Adipocyte (in vitro differentiated cells): ENCODE measurements around the gene PLEKHG1.

Experiments used
- DNase-seq: peaks from one replicate; pipeline ENCODE4 v3.0.0-alpha.2; 2015; ENCODE audit warnings: low read depth
- H3K27me3 ChIP-seq: replicated peaks from 2 replicates; pipeline ENCODE4 v1.7.0; 2013; ENCODE audit warnings: mild to moderate bottlenecking, low read length, moderate library complexity; ENCODE audit not compliant: control insufficient read depth, insufficient read depth
- H3K36me3 ChIP-seq: 2 replicates; pipeline ENCODE4 v1.7.0; 2013; ENCODE audit warnings: low read length, mild to moderate bottlenecking, moderate library complexity; ENCODE audit not compliant: control insufficient read depth, insufficient read depth, severe bottlenecking
- H3K4me1 ChIP-seq: 2 replicates; pipeline ENCODE4 v1.7.0; 2013; ENCODE audit warnings: mild to moderate bottlenecking, low read length, moderate library complexity; ENCODE audit not compliant: control insufficient read depth, insufficient read depth
- H3K4me3 ChIP-seq: 2 replicates; pipeline ENCODE4 v1.7.0; 2013; ENCODE audit warnings: mild to moderate bottlenecking, low read length, moderate library complexity
- H3K9ac ChIP-seq: 2 replicates; pipeline ENCODE4 v1.7.0; 2013; ENCODE audit warnings: mild to moderate bottlenecking, low read length, moderate library complexity
- H3K9me3 ChIP-seq: 2 replicates; pipeline ENCODE4 v1.7.0; 2013; ENCODE audit warnings: mild to moderate bottlenecking, low read length, moderate library complexity; ENCODE audit not compliant: control insufficient read depth

Gene PLEKHG1

DNA sequence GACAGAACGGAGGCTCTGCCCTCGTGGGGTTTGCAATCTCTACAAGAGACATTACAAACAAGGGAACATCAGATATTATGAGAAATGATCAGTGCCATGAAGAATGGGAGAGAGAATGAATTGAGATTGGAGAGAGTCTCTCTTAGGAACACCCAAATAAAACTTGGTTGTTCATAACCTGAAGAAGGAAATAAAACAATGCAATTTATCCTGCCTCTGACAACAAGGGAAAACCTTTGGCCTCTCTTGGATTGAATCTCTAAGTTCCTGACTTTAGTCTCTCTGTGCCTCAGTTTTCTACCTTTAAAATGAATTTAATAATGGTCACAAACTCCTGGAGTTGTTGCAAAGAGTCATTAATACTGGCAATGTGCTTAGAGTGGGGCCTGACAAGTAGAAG is 21.1 kb downstream of the PLEKHG1 start:
- Histone ChIP-seq H3K4me3 (no peak overlapping the region), H3K27me3 (peaks cover 3% of the 10 kb centered on the region), H3K9me3 (no peaks in the 10 kb centered on the region), H3K36me3 (no peaks in the 10 kb centered on the region), H3K9ac (no peak overlapping the region), H3K4me1 (no peaks in the 10 kb centered on the region)
- DNase-seq, result no peak

GRCh38 chr6:150622476-150622875 is 22.8 kb downstream of the PLEKHG1 start:
- H3K9ac ChIP-seq, result no peak overlapping the region
- no peak for DNase-seq
- peaks cover under 1% of the 10 kb centered on the region for H3K4me1 ChIP-seq
- no peaks in the 10 kb centered on the region for H3K36me3 ChIP-seq
- H3K9me3 ChIP-seq, result no peaks in the 10 kb centered on the region
- H3K4me3 ChIP-seq, result no peak overlapping the region
- no peaks in the 10 kb centered on the region for H3K27me3 ChIP-seq

- Histone ChIP-seq H3K4me1 (peaks cover 5% of the 10 kb centered on the region), H3K36me3 (no peaks in the 10 kb centered on the region), H3K9me3 (no peaks in the 10 kb centered on the region), H3K9ac (no peak overlapping the region), H3K4me3 (no peak overlapping the region), H3K27me3 (no peaks in the 10 kb centered on the region)
- no peak for DNase-seq
Observed at GRCh38 chr6:150622941-150623874, 23.5 kb downstream of the PLEKHG1 start.

DNA sequence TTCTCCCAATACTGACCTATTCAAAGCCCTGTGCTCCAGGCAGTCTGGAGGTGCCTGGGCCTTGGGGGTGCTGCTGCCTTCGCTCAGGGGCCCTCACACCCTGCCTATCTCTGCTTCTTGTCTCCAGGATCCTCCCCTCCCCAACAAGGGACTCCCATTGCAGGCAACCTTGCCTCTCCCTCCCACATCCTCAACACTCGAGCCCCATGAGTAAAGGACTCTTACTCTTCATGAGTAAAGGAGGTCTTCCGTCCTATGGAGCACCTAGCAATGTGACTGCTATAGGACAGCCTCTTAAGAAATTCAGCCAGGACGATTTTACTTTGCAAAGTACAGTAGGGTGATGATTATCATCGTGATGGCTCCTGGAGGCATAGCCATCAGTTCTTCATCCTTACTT is 24.5 kb downstream of the PLEKHG1 start:
- Histone ChIP-seq H3K9me3 (no peaks in the 10 kb centered on the region), H3K4me3 (no peak overlapping the region), H3K4me1 (peaks cover 5% of the 10 kb centered on the region), H3K9ac (no peak overlapping the region), H3K36me3 (no peaks in the 10 kb centered on the region), H3K27me3 (no peaks in the 10 kb centered on the region)
- DNase-seq, result no peak

DNA sequence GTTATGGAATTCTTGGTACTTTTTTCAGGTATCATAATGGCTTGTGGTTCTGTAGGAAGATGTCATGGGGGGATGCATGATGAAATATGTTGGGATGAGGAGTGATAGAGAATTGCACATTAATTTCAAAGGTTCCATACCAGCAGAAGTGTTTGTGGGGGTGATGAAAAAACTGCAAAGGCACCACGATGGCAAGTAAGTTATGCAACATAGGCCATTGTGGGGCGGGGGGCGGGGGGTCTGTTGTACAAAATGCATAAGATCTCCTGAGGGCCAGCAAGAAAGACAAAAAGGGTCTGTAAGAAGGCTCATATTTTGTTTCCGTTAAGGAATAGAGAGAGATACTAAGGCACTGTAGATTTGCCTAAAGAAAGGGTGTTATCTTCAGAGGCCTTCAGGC is 26.2 kb downstream of the PLEKHG1 start:
- no peak overlapping the region for H3K9ac ChIP-seq
- H3K27me3 ChIP-seq, result peaks cover 8% of the 10 kb centered on the region
- H3K4me1 ChIP-seq, result peaks cover 5% of the 10 kb centered on the region
- no peak for DNase-seq
- no peaks in the 10 kb centered on the region for H3K9me3 ChIP-seq
- H3K4me3 ChIP-seq, result no peak overlapping the region
- no peaks in the 10 kb centered on the region for H3K36me3 ChIP-seq

DNA sequence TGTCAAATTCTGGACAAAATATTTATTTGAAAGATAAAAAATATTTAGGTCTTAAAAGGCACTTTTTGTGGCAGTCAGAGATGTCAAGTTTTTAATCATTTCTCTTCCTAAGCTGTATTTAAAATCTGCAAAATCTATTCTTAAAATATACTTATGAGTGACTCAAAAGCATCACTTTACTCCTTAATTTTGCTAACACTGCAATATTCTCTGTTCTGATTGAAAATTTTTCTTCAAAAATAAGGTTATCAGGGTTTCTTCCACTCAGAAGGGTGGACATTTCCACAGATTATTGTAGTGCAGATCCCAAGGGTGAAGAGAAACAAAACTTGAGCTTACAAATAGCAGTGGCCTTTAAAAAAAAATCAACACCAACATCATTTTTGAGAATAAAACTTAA is 27.5 kb downstream of the PLEKHG1 start:
- Histone ChIP-seq H3K4me3 (no peak overlapping the region), H3K9me3 (no peaks in the 10 kb centered on the region), H3K4me1 (peaks cover 11% of the 10 kb centered on the region), H3K36me3 (no peaks in the 10 kb centered on the region), H3K9ac (no peak overlapping the region), H3K27me3 (peaks cover 8% of the 10 kb centered on the region)
- DNase-seq, result no peak

GRCh38 chr6:150627585-150628025 is 27.9 kb downstream of the PLEKHG1 start:
- H3K36me3 ChIP-seq, result no peaks in the 10 kb centered on the region

DNA sequence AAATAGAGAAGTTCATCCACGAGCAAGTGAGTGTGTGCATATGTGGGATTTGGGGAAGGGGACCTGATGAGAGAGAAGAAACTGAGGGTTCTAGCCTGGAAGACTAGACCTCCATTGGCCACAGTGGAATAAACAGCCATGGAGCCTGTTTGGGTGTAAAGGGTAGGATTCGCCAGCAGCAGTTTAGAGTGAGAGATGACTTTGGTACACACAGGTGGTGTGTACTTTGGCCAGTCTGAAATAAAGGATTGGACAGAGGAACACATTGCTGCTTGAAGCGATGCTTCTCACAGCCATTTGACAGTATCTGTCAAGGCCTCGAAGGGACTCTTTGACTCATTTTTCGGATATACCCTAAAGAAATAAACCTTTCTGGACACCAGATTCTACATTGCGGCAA is 29.2 kb downstream of the PLEKHG1 start:
- DNase-seq, result no peak
- Histone ChIP-seq H3K9ac (no peak overlapping the region), H3K9me3 (no peaks in the 10 kb centered on the region)

More at GRCh38 chr6:150627585-150628025, 27.9 kb downstream of the PLEKHG1 start:
- Histone ChIP-seq H3K27me3 (peaks cover 8% of the 10 kb centered on the region), H3K4me3 (no peak overlapping the region), H3K9ac (no peak overlapping the region), H3K4me1 (peaks cover 11% of the 10 kb centered on the region), H3K9me3 (no peaks in the 10 kb centered on the region)
- DNase-seq, result no peak

GRCh38 chr6:150631283-150631983 is 31.7 kb downstream of the PLEKHG1 start:
- no peak overlapping the region for H3K4me3 ChIP-seq
- peaks cover 11% of the 10 kb centered on the region for H3K4me1 ChIP-seq
- DNase-seq, result no peak
- H3K9me3 ChIP-seq, result no peaks in the 10 kb centered on the region
- H3K36me3 ChIP-seq, result no peaks in the 10 kb centered on the region
- H3K27me3 ChIP-seq, result peaks cover 8% of the 10 kb centered on the region
- no peak overlapping the region for H3K9ac ChIP-seq

More for the DNA sequence above, 29.2 kb downstream of the PLEKHG1 start:
- Histone ChIP-seq H3K4me1 (peaks cover 11% of the 10 kb centered on the region), H3K36me3 (no peaks in the 10 kb centered on the region), H3K27me3 (peaks cover 8% of the 10 kb centered on the region), H3K4me3 (no peak overlapping the region)

DNA sequence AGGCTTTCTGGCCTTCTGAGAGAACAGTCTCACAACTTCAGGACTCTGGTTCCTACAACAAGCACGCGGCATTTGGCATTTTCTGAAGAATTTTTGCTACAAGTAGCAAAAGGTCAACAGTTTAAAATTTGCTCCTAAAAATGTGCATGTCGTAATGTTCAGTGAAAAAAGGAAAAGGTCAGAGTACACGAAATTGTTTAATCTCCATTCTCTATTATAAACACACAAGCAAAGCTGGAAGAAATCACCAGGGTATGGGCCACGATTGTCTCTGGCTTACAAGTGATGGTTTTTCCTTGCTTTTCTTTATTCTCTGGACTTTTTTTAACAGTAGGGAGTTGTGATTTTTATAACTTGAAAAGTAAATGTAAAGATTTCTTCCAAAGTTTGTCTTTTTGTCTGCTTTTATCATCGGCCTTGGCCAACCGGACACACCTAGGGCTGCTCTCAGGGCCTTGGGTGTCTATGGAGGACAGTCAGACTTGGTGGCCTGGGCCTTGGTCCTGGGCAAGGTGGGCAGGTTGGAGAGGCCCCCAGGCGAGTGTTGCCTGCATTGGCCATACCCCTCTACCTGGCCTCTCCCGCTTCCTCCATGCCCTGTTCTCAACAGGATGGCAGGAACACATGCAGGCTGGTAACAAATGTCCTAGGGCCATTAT is 32.4 kb downstream of the PLEKHG1 start:
- Histone ChIP-seq H3K27me3 (peaks cover 8% of the 10 kb centered on the region), H3K9ac (no peak overlapping the region), H3K36me3 (no peaks in the 10 kb centered on the region), H3K4me1 (peaks cover 11% of the 10 kb centered on the region), H3K4me3 (no peak overlapping the region), H3K9me3 (no peaks in the 10 kb centered on the region)
- DNase-seq, result no peak
